Neuronal stem cell (in vitro differentiated cells): ENCODE measurements around the gene THRAP3.

Experiments used
- DNase-seq: peaks from one replicate; pipeline ENCODE4 v3.0.0-alpha.2; 2013; ENCODE audit warnings: low spot score
- H2AFZ ChIP-seq: one replicate; pipeline ENCODE4 v1.6.1; 2013; ENCODE audit warnings: mild to moderate bottlenecking, low read length, inconsistent platforms
- H2AK5ac ChIP-seq: 2 replicates; pipeline ENCODE4 v1.6.1; 2013; ENCODE audit warnings: low read depth, mild to moderate bottlenecking, inconsistent platforms, low read length, moderate library complexity, mixed read lengths
- H2BK120ac ChIP-seq: 2 replicates; pipeline ENCODE4 v1.6.1; 2013; ENCODE audit warnings: low read depth, mild to moderate bottlenecking, inconsistent platforms, low read length, moderate library complexity, mixed read lengths
- H2BK12ac ChIP-seq: one replicate; pipeline ENCODE4 v1.6.1; 2013; ENCODE audit warnings: low read length, inconsistent platforms
- H2BK15ac ChIP-seq: 2 replicates; pipeline ENCODE4 v1.6.1; 2013; ENCODE audit warnings: mild to moderate bottlenecking, low read length, inconsistent platforms, mixed read lengths
- H2BK5ac ChIP-seq: one replicate; pipeline ENCODE4 v1.6.1; 2013; ENCODE audit warnings: inconsistent platforms, mild to moderate bottlenecking, low read length, moderate library complexity
- H3K14ac ChIP-seq: one replicate; pipeline ENCODE4 v1.6.1; 2013; ENCODE audit warnings: low read length, inconsistent platforms
- H3K18ac ChIP-seq: 2 replicates; pipeline ENCODE4 v1.6.1; 2013; ENCODE audit warnings: low read length, inconsistent platforms
- H3K23ac ChIP-seq: 2 replicates; pipeline ENCODE4 v1.6.1; 2013; ENCODE audit warnings: low read depth, mild to moderate bottlenecking, mixed read lengths, low read length, inconsistent platforms; ENCODE audit not compliant: poor library complexity
- H3K27ac ChIP-seq: replicated peaks from 3 replicates; pipeline ENCODE4 v1.5.1; 2013; ENCODE audit warnings: low read length, inconsistent platforms
- H3K27me3 ChIP-seq, 3 experiments: 2 replicates each; pipeline ENCODE4 v1.6.1; 2013; ENCODE audit warnings: low read length in 3 of 3, mild to moderate bottlenecking in 2 of 3, inconsistent platforms in 1 of 3, low read depth in 1 of 3, mixed read lengths in 1 of 3, moderate library complexity in 1 of 3; ENCODE audit not compliant: control insufficient read depth in 3 of 3, insufficient read depth in 3 of 3
- H3K36me3 ChIP-seq, 2 donors: replicated peaks in 1 of 2; 2 replicates each; pipeline ENCODE4 v1.6.1; 2013; ENCODE audit warnings: low read length in 2 of 2; ENCODE audit not compliant: control insufficient read depth in 2 of 2, insufficient read depth in 2 of 2
- H3K4ac ChIP-seq: 2 replicates; pipeline ENCODE4 v1.6.1; 2013; ENCODE audit warnings: inconsistent platforms, mild to moderate bottlenecking, low read length, moderate library complexity
- H3K4me1 ChIP-seq, 2 donors: 1 replicate in 1 of 2; 2 replicates in 1 of 2; pipeline ENCODE4 v1.6.1; 2013; ENCODE audit warnings: low read length in 2 of 2, low read depth in 1 of 2; ENCODE audit not compliant: control insufficient read depth in 2 of 2, insufficient read depth in 1 of 2
- H3K4me2 ChIP-seq: one replicate; pipeline ENCODE4 v1.6.1; 2013; ENCODE audit warnings: mild to moderate bottlenecking, low read length, inconsistent platforms; ENCODE audit not compliant: insufficient read depth, poor library complexity, severe bottlenecking
- H3K4me3 ChIP-seq, 2 donors: 2 replicates each; pipeline ENCODE4 v1.5.1; 2013; ENCODE audit warnings: low read length in 2 of 2, mild to moderate bottlenecking in 2 of 2, inconsistent platforms in 1 of 2, moderate library complexity in 1 of 2
- H3K79me1 ChIP-seq: one replicate; pipeline ENCODE4 v1.6.1; 2013; ENCODE audit warnings: low read depth, mild to moderate bottlenecking, inconsistent platforms, low read length, moderate library complexity
- H3K9ac ChIP-seq: one replicate; pipeline ENCODE4 v1.6.1; 2013; ENCODE audit warnings: mild to moderate bottlenecking, low read depth, low read length, inconsistent platforms; ENCODE audit not compliant: poor library complexity
- H3K9me3 ChIP-seq, 2 donors: replicated peaks in 1 of 2; 2 replicates each; pipeline versions ENCODE3 to v1.6.1; 2013; ENCODE audit warnings: low read length in 2 of 2, mild to moderate bottlenecking in 2 of 2, inconsistent platforms in 1 of 2, low read depth in 1 of 2, mixed read lengths in 1 of 2, moderate library complexity in 1 of 2; ENCODE audit not compliant: control insufficient read depth in 2 of 2, insufficient read depth in 1 of 2
- H4K8ac ChIP-seq: one replicate; pipeline ENCODE4 v1.6.1; 2013; ENCODE audit warnings: low read depth, mild to moderate bottlenecking, inconsistent platforms, low read length, moderate library complexity
- H4K91ac ChIP-seq: one replicate; pipeline ENCODE4 v1.6.1; 2013; ENCODE audit warnings: low read length, low read depth, mild to moderate bottlenecking, inconsistent platforms; ENCODE audit not compliant: poor library complexity
- WGBS, 2 donors: extraction: QIAGEN DNeasy Blood & Tissue Kit; methylation state at CpG; one replicate each; pipeline ENCODE4 v1.1.7; 2013; ENCODE audit warnings: missing lambda C conversion rate in 2 of 2, mixed read lengths in 1 of 2; ENCODE audit not compliant: insufficient read length in 2 of 2, insufficient replicate concordance in 1 of 2; ENCODE audit errors: extremely low coverage in 2 of 2; 5-methylcytosine and 5-hydroxymethylcytosine counted together

THRAP3 gene

DNA sequence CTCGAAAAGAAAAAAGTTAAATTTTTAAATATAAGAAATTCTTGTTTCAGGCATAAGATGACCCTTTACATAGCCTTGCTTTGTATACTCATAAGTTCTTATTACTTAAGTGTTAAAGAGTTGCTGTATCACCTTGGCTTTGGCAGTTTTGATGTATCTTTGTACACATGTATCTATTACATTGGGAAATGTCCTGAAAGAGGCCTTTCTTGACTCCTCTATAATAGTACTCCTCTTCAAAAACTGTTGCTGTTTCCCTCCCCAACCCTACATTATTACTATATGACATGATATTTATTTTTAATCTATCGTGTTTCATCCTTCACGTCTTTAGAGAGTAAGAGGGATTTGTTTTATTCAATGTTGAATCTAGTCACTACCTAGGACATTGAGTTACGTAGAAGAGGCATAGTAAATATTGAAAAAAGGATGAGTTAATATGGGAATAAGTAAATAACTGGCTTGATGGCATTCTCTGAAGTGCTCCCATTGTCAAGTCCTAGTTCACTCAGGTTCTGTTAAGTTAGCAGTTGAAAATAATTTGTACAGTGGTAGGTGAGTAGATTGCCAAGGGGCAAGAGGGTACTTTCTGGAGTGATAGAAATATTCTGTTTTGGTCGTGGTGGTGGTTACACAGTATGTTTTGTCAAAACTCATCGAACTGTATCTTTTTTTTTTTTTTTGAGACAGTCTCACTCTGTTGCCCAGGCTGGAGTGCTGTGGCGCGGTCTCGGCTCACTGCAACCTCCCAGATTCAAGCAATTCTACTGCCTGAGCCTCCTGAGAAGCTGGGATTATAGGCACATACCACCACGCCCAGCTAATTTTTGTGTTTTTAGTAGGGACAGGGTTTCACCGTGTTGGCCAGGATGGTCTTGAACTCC lies 8.2 kb downstream of the THRAP3 start:
- no CpG with 5 or more reads among the region's 11 CpGs for WGBS, 2 donors
- no peak overlapping the region for H2BK5ac ChIP-seq
- no peaks in the 10 kb centered on the region for H3K9me3 ChIP-seq
- H3K79me1 ChIP-seq, result no peaks in the 10 kb centered on the region
- DNase-seq, result no peak
- no peak overlapping the region for H2BK15ac ChIP-seq
- peaks cover 5 to 91% of the 10 kb centered on the region in 2 donors for H3K36me3 ChIP-seq
- H2BK120ac ChIP-seq, result no peak overlapping the region
- H3K23ac ChIP-seq, result no peak overlapping the region
- H3K4ac ChIP-seq, result no peak overlapping the region
- H3K27ac ChIP-seq, result no peak overlapping the region
- H2AFZ ChIP-seq, result no peak overlapping the region
- no peak overlapping the region for H4K8ac ChIP-seq
- no peak overlapping the region for H4K91ac ChIP-seq
- no peak overlapping the region for H3K18ac ChIP-seq
- H3K4me2 ChIP-seq, result no peak overlapping the region
- H3K4me3 ChIP-seq, result no peak overlapping the region
- no peak overlapping the region for H2BK12ac ChIP-seq
- no peak overlapping the region for H3K9ac ChIP-seq
- no peak overlapping the region for H3K14ac ChIP-seq
- H3K4me1 ChIP-seq, result no peaks in the 10 kb centered on the region
- H2AK5ac ChIP-seq, result no peak overlapping the region
- H3K27me3 ChIP-seq, result no peaks in the 10 kb centered on the region

DNA sequence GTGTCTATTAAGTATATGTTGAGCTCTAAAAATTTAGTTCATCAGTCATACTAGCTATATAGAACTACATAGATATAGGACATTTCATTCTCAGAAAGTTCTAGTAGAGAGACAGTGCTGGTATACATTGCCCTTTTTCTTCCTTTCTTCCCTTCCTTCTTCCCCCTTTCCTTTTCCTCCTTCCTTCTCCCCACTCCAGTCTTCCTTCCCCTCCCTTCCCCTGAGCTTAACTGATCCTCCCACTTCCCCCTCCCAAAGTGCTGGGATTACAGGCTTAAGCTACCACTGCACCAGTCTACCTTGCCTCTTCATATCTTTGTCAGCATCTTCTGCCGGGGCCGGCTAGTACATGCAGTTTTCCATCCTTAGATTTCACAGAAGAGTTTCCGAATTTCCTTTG lies 12.1 kb downstream of the THRAP3 start:
- Histone ChIP-seq H2BK12ac (no peak overlapping the region), H3K9ac (no peak overlapping the region), H4K8ac (no peak overlapping the region), H2AFZ (no peak overlapping the region), H3K14ac (no peak overlapping the region), H3K36me3 (peaks cover 2 to 87% of the 10 kb centered on the region in 2 donors), H3K4me1 (peaks cover 5 to 11% of the 10 kb centered on the region in 2 donors), H3K79me1 (no peaks in the 10 kb centered on the region), H3K27ac (no peak overlapping the region), H3K4me3 (no peak overlapping the region), H3K23ac (no peak overlapping the region), H2BK5ac (no peak overlapping the region), H2BK120ac (no peak overlapping the region), H2AK5ac (no peak overlapping the region), H3K9me3 (no peaks in the 10 kb centered on the region), H4K91ac (no peak overlapping the region), H3K27me3 (no peaks in the 10 kb centered on the region), H3K4ac (no peak overlapping the region), H3K18ac (no peak overlapping the region), H3K4me2 (no peak overlapping the region), H2BK15ac (no peak overlapping the region)
- WGBS, 2 donors, result no CpG with 5 or more reads among the region's 3 CpGs
- no peak for DNase-seq

DNA sequence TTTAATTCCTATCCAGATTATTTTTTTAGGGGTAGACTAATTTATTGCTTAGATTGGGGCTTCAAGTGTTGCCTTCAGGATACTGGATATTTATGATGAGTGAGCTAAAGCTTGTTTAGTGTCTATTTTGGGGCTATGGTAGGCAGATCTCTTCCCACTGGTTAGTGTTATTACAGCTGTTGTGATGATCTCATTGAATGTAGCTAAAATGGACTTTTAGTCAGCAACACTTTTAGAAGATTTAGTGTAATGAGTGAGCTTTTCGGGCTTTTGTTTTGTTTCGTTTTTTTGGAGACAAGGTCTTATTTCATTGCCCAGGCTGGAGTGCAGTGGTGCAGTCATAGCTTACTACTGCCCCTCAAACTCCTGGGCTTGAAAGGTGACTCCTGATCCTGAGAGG lies 14.2 kb downstream of the THRAP3 start:
- no peak overlapping the region for H3K14ac ChIP-seq
- H3K4me2 ChIP-seq, result no peak overlapping the region
- no peak overlapping the region for H3K4me3 ChIP-seq
- H2AK5ac ChIP-seq, result no peak overlapping the region
- H3K27me3 ChIP-seq, result no peaks in the 10 kb centered on the region
- H3K36me3 ChIP-seq, result peaks cover 2 to 84% of the 10 kb centered on the region in 2 donors
- H2BK12ac ChIP-seq, result no peak overlapping the region
- no peak overlapping the region for H3K23ac ChIP-seq
- H3K9ac ChIP-seq, result no peak overlapping the region
- no peak overlapping the region for H2AFZ ChIP-seq
- H3K18ac ChIP-seq, result no peak overlapping the region
- no CpG with 5 or more reads among the region's 2 CpGs for WGBS, 2 donors
- no peaks in the 10 kb centered on the region for H3K79me1 ChIP-seq
- peaks cover 0 to 5% of the 10 kb centered on the region in 2 donors for H3K9me3 ChIP-seq
- no peak overlapping the region for H2BK5ac ChIP-seq
- DNase-seq, result no peak
- H2BK15ac ChIP-seq, result no peak overlapping the region
- no peak overlapping the region for H2BK120ac ChIP-seq
- H3K4me1 ChIP-seq, result peaks cover 5 to 11% of the 10 kb centered on the region in 2 donors
- H3K27ac ChIP-seq, result no peak overlapping the region
- H4K8ac ChIP-seq, result no peak overlapping the region
- no peak overlapping the region for H3K4ac ChIP-seq
- H4K91ac ChIP-seq, result no peak overlapping the region

DNA sequence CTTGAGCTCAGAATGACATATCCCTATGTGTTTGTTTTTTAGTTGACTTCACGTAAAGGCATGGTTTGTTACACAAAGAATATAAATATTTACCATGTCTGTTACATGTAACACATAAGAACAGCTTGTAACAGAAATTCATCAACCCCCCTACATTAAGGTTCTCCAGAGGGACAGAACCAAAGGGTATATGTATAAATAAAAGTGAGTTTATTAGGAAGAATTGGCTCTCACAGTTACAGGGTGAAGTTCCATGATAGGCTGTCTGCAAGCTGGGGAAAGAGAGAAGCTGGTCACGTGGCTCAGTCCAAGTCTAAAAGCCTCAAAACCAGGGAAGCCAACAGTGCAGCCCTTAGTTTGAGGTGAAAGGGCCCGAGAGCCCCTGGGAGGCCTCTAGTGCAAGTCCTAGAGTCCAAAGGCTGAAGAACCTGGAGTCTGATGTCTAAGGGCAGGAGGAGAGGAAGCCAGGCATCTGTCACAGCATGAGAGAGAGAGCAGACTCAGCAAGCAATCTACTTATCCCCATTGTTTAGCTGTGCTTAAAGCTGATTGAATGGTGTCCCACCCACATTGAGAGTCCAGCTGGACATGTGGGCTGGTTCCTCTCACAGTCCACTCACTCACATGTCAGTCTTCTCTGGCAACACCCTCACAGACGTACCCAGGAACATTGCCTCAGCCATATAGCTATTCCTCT lies 15.8 kb downstream of the THRAP3 start:
- Histone ChIP-seq H3K4me1 (peaks cover 5 to 11% of the 10 kb centered on the region in 2 donors), H4K8ac (no peak overlapping the region), H3K4ac (no peak overlapping the region), H3K4me2 (no peak overlapping the region), H3K4me3 (no peak overlapping the region), H3K14ac (no peak overlapping the region), H3K9me3 (peaks cover 0 to 5% of the 10 kb centered on the region in 2 donors), H2BK12ac (no peak overlapping the region), H2AFZ (no peak overlapping the region), H3K27me3 (no peaks in the 10 kb centered on the region), H3K23ac (no peak overlapping the region), H2BK5ac (no peak overlapping the region), H3K79me1 (no peaks in the 10 kb centered on the region), H3K36me3 (peaks cover 2 to 77% of the 10 kb centered on the region in 2 donors), H3K18ac (no peak overlapping the region), H3K27ac (no peak overlapping the region), H4K91ac (no peak overlapping the region), H2AK5ac (no peak overlapping the region), H3K9ac (no peak overlapping the region), H2BK15ac (no peak overlapping the region), H2BK120ac (no peak overlapping the region)
- DNase-seq, result peak; percentile 32
- no CpG with 5 or more reads among the region's 4 CpGs for WGBS, 2 donors
